ENCODE data around the gene CD163L1.
A peak's percentile ranks its signal among the peaks of the same experiment; 100 is the strongest.
"Not testable (repeated sequence)": the region's sequence is repeated elsewhere in the genome, so short reads cannot be mapped to it uniquely, and the experiment has no call there.

CD163L1 gene

GRCh38 chr12:7441216-7441615 is 2.7 kb downstream of the CD163L1 start:
- peak; percentile 12 for DNase-seq (ENCODE audit: low read depth)
- TF ChIP-seq CTCF (conservative IDR thresholded peaks at IDR 0.05; ENCODE audit: control insufficient read depth, insufficient read depth, low read depth, low read length) = no peak

DNA sequence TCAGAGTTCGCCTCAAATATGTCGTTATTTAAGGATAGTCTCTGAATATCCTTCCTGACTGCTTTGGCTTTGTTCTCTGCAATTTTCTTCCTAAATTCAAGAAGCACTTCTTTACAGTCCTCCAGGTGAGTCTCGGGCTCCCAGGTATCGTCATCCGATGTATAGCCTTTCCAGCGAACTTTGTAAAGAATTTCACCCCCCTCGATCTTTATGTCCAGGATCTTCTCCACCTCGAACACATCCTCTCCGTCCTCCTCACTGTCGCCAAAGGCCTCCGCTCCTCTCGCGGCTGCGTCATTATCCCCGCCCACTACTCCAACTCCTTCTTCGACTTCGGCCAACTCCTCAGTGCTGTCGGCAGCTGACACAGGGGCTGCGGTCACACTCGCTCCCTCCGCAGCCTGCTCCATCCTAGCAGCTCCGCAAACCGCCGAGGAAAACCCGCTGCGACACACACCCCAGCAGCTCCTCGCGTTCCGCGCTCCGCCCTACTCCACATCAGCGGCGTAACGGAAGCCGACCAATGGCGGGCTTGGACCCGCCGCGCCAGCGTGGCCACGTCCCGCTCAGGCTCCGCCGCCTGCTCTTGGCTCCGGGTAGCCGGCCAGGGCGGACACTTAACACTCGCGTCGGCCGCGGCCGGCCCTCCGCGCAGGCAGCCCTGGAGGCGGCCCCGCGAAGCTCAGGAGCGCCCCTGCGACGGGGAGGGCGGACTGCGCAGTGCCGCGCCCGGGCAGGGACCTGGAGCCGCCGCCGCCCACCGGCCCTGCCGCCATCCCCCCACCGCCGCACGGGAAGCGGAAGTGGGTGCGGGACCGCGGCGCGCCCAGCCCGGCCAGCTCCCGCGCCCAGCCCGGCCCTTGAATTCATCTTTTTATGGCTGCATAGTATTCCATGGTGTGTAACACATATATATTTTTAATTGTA is 4.1 kb downstream of the CD163L1 start:
- peak; percentile 64 for DNase-seq (ENCODE audit: low read depth)
- no peak for TF ChIP-seq CTCF (conservative IDR thresholded peaks at IDR 0.05; ENCODE audit: control insufficient read depth, insufficient read depth, low read depth, low read length)
- H3K4me3 ChIP-seq (ENCODE audit: control insufficient read depth, low read depth, low read length) = peak overlapping the region; percentile 39

More at GRCh38 chr12:7441216-7441615, 2.7 kb downstream of the CD163L1 start:
- no peak overlapping the region for H3K4me3 ChIP-seq (ENCODE audit: control insufficient read depth, low read depth, low read length)

DNA sequence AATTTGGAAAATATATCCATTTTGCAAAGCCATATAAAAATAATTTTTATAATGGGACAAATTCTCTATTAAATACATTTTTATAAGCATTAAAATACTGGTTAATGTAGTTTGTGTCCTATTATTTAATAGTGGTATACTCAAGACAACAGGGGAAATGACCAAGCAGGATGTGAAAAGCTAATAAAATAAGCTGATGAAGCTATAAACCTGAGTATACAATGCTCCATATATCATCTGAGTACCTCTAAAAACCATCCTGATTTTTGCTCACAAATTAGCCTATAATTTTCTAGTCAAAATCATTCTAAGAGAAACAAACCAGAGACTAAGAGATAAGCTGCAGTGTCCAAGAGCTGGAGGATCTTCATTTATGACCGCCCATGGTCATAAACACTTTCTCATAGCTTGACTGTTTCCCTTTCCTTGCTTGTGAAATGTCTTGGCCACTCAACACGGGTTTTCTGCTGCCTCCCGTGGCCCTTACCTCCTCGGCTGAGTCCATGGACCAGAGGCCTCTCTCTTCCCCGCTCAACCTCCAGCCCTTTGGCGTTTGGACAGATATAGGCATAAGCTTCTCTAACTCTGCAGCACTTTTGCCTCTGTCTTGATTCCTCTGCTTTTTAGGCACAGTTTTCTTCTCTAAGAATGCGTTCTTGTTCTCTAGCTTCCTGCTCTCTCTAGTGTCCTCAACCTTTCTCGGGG is 5.5 kb downstream of the CD163L1 start:
- not testable (repeated sequence) for H3K4me3 ChIP-seq (ENCODE audit: control insufficient read depth, low read depth, low read length); DNase-seq (ENCODE audit: low read depth)

DNA sequence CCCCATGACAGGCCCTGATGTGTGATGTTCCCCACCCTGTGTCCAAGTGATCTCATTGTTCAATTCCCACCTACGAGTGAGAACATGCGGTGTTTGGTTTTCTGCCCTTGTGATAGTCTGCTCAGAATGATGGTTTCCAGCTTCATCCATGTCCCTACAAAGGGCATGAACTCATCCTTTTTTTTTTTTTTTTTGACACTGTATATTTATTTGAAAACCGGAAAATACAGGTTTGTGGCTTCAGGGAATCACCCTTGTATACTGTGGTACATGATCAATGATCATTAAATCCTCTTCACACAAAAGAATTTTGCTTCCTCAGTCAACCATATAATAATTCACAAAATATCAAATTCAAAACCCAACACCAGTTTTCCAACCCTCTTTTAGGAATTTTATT is 6.5 kb downstream of the CD163L1 start:
- DNase-seq (ENCODE audit: low read depth); H3K4me3 ChIP-seq (ENCODE audit: control insufficient read depth, low read depth, low read length): not testable (repeated sequence)

- no peak overlapping the region for H3K4me3 ChIP-seq (ENCODE audit: control insufficient read depth, low read depth, low read length)
- TF ChIP-seq CTCF (conservative IDR thresholded peaks at IDR 0.05; ENCODE audit: control insufficient read depth, insufficient read depth, low read depth, low read length) = no peak
- DNase-seq (ENCODE audit: low read depth) = no peak
Observed at GRCh38 chr12:7434670-7435069, 9.3 kb downstream of the CD163L1 start.

DNA sequence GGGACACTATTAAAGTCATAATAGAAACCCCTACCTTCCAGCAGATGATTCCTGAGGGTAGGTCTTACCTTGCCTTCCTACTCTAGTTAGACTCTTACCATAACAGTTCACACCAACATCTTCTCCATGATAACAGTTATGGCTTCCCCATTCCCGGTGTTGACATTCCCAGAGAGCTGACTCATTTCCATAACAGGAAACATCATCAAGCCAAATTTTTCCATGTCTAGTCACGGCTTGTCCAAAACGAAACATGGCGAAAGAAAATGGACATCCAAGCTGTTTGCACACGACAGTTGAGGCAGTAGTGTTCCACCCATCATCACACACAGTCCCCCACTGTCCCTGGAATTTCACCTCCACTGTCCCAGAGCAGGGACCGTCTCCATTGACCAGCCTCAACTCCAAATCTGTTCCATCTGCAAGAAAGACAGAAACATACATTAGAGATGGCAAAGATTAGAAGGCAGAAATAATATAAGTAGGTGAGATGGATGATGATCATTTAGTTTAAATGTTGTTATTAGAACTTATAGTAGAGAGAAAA is 10.6 kb downstream of the CD163L1 start:
- no peak for TF ChIP-seq CTCF (conservative IDR thresholded peaks at IDR 0.05; ENCODE audit: control insufficient read depth, insufficient read depth, low read depth, low read length)

GRCh38 chr12:7431993-7432685 is 11.8 kb downstream of the CD163L1 start:
- no peak overlapping the region for H3K4me3 ChIP-seq (ENCODE audit: control insufficient read depth, low read depth, low read length)
- DNase-seq (ENCODE audit: low read depth) = peak; percentile 11
- TF ChIP-seq CTCF (conservative IDR thresholded peaks at IDR 0.05; ENCODE audit: control insufficient read depth, insufficient read depth, low read depth, low read length) = no peak

More for the DNA sequence above, 10.6 kb downstream of the CD163L1 start:
- H3K4me3 ChIP-seq (ENCODE audit: control insufficient read depth, low read depth, low read length) = no peak overlapping the region
- DNase-seq (ENCODE audit: low read depth) = peak; percentile 77
